GM12865 (cell line): ENCODE measurements around the gene OLFML1.

Source experiments
- DNase-seq: peaks from one replicate; pipeline ENCODE4 v3.0.0; 2010; ENCODE audit warnings: low read depth
- H3K4me3 ChIP-seq: 2 replicates; pipeline ENCODE4 v1.5.1; 2011; ENCODE audit warnings: mild to moderate bottlenecking, low read depth, low read length, control low read depth
- TF ChIP-seq, protein P1 (sequence below): IDR thresholded peaks from 2 replicates; pipeline ENCODE4 v1.5.1; 2011; ENCODE audit warnings: low read length, control low read depth, low read depth, inconsistent platforms; ENCODE audit not compliant: insufficient read depth; ENCODE audit errors: missing control alignments

OLFML1 gene

DNA sequence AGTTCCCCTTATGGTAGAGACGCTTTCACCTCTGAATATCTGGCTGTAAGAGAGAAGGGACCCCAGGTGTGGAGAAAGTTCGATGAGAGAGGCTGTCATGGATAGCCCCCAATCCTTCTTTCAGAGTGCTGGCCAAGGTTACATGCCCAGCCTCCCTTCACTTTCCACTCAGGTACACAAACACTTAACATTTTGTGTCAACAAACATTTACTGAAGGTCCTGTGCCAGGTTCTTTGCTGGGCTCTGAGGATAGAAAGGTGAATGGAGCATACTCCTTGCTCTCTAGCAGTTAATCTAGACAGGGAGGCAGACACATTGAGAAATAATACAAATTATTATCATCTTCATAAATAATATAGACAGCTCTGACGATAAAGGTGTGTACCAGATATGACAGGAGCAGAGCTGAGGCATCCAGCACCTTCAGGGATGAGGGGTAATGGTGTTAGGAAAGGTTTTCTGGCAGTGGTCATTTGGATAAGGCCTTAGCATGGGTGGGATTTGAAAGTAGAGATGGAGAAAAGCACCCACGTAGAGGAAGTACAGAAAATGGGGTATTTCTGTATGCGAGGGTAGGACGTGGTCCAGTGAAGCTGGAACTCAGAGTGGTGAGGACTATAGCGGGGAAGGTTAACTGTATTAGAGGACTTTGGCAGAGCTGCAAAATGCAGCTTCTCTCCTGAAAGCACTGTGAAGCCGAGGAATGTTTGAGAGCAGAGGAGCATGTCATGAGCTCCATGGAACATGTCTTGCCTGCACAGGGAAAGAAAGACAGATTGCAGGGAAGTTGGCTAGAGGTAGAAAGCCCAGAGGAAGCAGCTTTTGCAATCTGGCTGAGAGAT lies 48.1 kb downstream of the OLFML1 start:
- no peak for DNase-seq
- H3K4me3 ChIP-seq = peak overlapping the region; percentile 5; the same call in 1 of the 2 replicates
- TF ChIP-seq, protein P1, sequence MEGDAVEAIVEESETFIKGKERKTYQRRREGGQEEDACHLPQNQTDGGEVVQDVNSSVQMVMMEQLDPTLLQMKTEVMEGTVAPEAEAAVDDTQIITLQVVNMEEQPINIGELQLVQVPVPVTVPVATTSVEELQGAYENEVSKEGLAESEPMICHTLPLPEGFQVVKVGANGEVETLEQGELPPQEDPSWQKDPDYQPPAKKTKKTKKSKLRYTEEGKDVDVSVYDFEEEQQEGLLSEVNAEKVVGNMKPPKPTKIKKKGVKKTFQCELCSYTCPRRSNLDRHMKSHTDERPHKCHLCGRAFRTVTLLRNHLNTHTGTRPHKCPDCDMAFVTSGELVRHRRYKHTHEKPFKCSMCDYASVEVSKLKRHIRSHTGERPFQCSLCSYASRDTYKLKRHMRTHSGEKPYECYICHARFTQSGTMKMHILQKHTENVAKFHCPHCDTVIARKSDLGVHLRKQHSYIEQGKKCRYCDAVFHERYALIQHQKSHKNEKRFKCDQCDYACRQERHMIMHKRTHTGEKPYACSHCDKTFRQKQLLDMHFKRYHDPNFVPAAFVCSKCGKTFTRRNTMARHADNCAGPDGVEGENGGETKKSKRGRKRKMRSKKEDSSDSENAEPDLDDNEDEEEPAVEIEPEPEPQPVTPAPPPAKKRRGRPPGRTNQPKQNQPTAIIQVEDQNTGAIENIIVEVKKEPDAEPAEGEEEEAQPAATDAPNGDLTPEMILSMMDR = no peak

DNA sequence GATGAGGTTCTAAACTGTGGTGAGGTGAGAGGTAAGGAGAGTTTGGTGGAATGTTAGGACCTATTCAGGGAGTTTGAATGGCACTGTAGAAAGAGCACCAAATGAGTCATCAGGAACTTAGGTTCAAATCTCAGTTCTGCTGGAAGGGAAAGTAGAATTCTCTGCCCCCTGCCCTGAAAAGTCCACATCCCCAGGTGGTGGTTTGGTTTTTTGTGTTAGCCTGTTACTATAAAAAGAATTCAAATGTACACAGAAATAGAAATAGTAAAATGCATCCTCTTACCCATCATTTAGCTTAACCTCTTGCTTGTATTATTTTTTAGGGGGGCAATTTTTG lies 48.7 kb downstream of the OLFML1 start:
- TF ChIP-seq, protein P1 = no peak
- H3K4me3 ChIP-seq = no peak overlapping the region
- DNase-seq = peak; percentile 71

DNA sequence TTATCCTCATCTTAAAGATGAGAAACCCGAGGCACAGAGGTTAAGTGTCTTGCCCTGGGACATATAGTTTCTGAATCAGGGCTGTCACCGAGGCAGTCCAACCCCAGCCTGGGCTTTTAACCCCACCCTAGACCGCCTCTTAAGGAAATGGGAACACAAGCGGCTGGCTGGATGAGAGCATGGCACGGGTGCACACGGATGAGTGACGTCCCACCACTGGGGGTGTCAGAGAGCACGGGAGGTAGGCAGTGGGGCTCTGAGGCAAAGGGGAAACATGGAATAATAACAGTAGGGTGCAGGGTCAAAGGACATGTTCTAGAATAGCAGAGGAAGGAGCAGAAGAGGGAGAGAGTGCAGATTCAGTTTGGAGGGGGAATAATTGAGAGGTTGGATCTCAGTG lies 50.8 kb downstream of the OLFML1 start:
- H3K4me3 ChIP-seq = no peak overlapping the region
- DNase-seq = no peak
- TF ChIP-seq, protein P1 = peak; percentile 25

DNA sequence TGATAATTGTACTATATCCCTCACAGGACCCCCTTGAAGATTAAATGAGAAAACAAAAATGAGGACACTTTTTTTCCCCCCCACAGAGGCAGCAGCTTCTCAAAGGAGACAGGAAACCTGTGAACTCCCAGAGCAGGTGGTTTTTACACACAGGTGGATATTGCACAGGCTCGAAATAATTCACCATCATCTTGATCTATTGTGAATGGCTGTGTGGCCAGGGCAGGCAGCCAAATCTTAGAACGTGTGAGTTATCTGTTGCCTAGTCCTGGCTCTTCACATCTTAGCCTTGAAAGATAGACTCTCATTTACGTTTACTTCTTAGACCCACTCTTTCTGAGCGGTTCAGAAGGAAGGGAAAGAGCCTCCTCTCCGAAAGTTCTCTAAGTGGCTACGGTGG lies 52.0 kb downstream of the OLFML1 start:
- TF ChIP-seq, protein P1 = no peak
- no peak overlapping the region for H3K4me3 ChIP-seq
- DNase-seq = no peak

DNA sequence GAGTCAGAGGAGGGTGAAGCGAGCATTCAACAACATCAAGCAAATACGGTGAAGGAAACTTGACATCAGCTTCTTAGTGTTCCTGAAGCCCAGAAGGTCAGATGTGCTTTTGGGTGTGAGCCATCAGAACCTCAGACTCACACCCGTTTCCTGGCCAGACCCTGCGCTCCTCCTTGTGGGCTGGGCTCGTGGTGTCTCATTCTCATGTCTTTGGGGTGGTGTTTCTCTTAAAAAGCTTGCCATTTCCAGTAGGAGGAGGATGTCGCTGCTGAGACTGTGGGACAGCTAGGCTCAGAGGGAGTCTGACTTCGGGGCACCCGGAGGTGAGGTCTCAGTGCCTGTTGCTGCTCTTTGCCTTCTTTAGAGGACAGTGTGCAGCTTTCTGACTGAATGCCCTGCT lies 52.7 kb downstream of the OLFML1 start:
- H3K4me3 ChIP-seq = no peak overlapping the region
- TF ChIP-seq, protein P1 = no peak
- DNase-seq = no peak

DNA sequence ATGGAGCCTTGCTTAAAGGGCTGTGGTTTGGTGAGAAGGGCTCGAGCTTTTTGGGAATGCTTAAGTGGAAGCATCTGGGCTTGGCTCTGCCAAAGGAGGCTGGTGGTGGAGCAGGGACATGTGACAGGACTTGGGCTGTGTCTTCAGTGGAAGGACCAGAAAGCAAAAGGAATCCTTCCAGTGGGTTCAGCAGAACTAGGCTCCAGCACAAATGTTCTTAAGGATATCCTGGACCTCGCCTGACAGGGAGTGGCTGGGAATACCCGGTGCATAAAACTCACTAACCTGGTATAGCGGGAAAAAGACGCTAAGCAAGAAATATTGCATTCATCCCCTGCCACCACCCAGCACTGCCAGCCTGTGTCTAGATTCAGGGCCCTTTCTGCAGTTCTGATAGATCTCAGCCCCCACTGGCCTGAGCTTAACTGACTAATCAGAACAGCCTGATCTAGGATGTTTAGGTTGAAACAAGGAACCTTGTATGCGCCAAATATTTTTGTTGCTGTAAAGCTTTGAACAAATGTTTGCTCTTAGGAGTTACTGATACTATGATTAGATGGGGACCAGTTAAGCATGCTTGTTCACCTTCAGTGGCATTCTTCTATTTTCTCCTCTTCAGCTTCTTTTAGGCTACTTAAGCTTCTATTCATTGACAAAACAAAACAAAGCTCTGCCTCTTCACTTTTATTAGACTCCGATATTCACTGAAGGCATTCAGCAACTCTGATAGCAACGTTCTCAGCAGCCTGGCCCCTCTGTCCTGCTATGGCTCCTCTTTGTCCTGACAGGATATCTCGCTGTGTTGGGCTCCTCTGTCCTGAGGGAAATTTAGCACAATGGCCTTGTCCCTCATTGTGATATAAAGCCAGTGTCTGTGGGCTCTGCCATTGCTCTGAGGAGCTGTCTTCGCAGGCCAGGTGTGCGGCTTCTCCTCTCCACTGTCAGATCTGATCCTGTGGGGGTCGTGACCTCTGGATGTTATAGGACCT lies 53.5 kb downstream of the OLFML1 start:
- no peak overlapping the region for H3K4me3 ChIP-seq
- TF ChIP-seq, protein P1 = no peak
- no peak for DNase-seq
